Liver (tissue), 9 donors: ENCODE results near the gene PEX1. TPM values are rescaled to one million over a fixed set of nuclear protein-coding genes. Genes with fewer than 3 reads are reported as not detected.

Experiments
- DNase-seq: peaks from one replicate; pipeline ENCODE4 v3.0.0-alpha.2; 2017; ENCODE audit warnings: low spot score
- H3K27ac ChIP-seq, 2 donors: one replicate each; pipeline ENCODE4 v1.7.0; 2013; ENCODE audit warnings: inconsistent platforms in 2 of 2, low read length in 2 of 2, control low read depth in 1 of 2, low read depth in 1 of 2, mild to moderate bottlenecking in 1 of 2
- H3K27me3 ChIP-seq, 4 donors: one replicate each; pipeline versions ENCODE4 v1.6.1 to v1.7.0; 2013; ENCODE audit warnings: low read length in 3 of 4, inconsistent platforms in 1 of 4, mild to moderate bottlenecking in 1 of 4, moderate library complexity in 1 of 4; ENCODE audit not compliant: control insufficient read depth in 4 of 4, insufficient read depth in 4 of 4
- H3K36me3 ChIP-seq, 4 donors: one replicate each; pipeline versions ENCODE4 v1.6.1 to v1.7.0; 2013; ENCODE audit warnings: low read length in 3 of 4, mild to moderate bottlenecking in 3 of 4, low read depth in 1 of 4, moderate library complexity in 1 of 4; ENCODE audit not compliant: control insufficient read depth in 4 of 4, insufficient read depth in 3 of 4
- H3K4me1 ChIP-seq, 4 donors: one replicate each; pipeline versions ENCODE4 v1.6.1 to v1.7.0; 2013; ENCODE audit warnings: low read length in 3 of 4, mild to moderate bottlenecking in 3 of 4, moderate library complexity in 1 of 4; ENCODE audit not compliant: control insufficient read depth in 4 of 4, insufficient read depth in 4 of 4
- H3K4me3 ChIP-seq, 3 donors: one replicate each; pipeline versions ENCODE4 v1.6.1 to v1.7.0; 2013; ENCODE audit warnings: low read length in 3 of 3, control low read depth in 1 of 3, low read depth in 1 of 3, mild to moderate bottlenecking in 1 of 3
- H3K9ac ChIP-seq, 2 donors: one replicate each; pipeline ENCODE4 v1.7.0; 2013; ENCODE audit warnings: low read length in 2 of 2, mild to moderate bottlenecking in 2 of 2, moderate library complexity in 2 of 2, control low read depth in 1 of 2, low read depth in 1 of 2
- H3K9me3 ChIP-seq, 4 donors: one replicate each; pipeline versions ENCODE4 v1.6.1 to v1.7.0; 2013; ENCODE audit warnings: low read length in 3 of 4; ENCODE audit not compliant: control insufficient read depth in 4 of 4
- EGR1 ChIP-seq, 2 donors: IDR thresholded peaks; 2 replicates each; pipeline ENCODE4 v1.6.1; 2016 to 2018; ENCODE audit warnings: antibody characterized with exemption in 2 of 2, low read depth in 2 of 2
- FOXA2 ChIP-seq: IDR thresholded peaks from 2 replicates; pipeline ENCODE4 v1.6.1; 2016; ENCODE audit warnings: antibody characterized with exemption
- GABPA ChIP-seq, 2 donors: IDR thresholded peaks in 1 of 2; conservative IDR thresholded peaks in 1 of 2; 2 replicates each; pipeline ENCODE4 v1.6.1; 2016; ENCODE audit warnings: antibody characterized with exemption in 2 of 2, mild to moderate bottlenecking in 1 of 2, moderate library complexity in 1 of 2
- HNF4A ChIP-seq, 2 donors: conservative IDR thresholded peaks; 2 replicates each; pipeline ENCODE4 v1.6.1; 2016; ENCODE audit warnings: antibody characterized with exemption in 2 of 2, mild to moderate bottlenecking in 2 of 2
- HNF4G ChIP-seq: IDR thresholded peaks from 2 replicates; pipeline ENCODE4 v1.6.1; 2016; ENCODE audit warnings: antibody characterized with exemption
- JUND ChIP-seq, 2 donors: IDR thresholded peaks; 2 replicates each; pipeline ENCODE4 v1.6.1; 2016; ENCODE audit warnings: antibody characterized with exemption in 2 of 2
- NR2F2 ChIP-seq: IDR thresholded peaks from 2 replicates; pipeline ENCODE4 v1.6.1; 2016; ENCODE audit warnings: antibody characterized with exemption
- RAD21 ChIP-seq, 2 donors: IDR thresholded peaks; 2 replicates each; pipeline ENCODE4 v1.6.1; 2016; ENCODE audit warnings: antibody characterized with exemption in 2 of 2, mild to moderate bottlenecking in 2 of 2
- RXRA ChIP-seq, 2 donors: IDR thresholded peaks; 2 replicates each; pipeline ENCODE4 v1.6.1; 2017 to 2018; ENCODE audit warnings: antibody characterized with exemption in 2 of 2, mild to moderate bottlenecking in 1 of 2
- SP1 ChIP-seq: IDR thresholded peaks from 2 replicates; pipeline ENCODE4 v1.6.1; 2018; ENCODE audit warnings: antibody characterized with exemption, mild to moderate bottlenecking
- TAF1 ChIP-seq: conservative IDR thresholded peaks from 2 replicates; pipeline ENCODE4 v1.6.1; 2016; ENCODE audit warnings: antibody characterized with exemption, mild to moderate bottlenecking
- YY1 ChIP-seq: IDR thresholded peaks from 2 replicates; pipeline ENCODE4 v1.6.1; 2016; ENCODE audit warnings: antibody characterized with exemption, mild to moderate bottlenecking
- WGBS: extraction: QIAGEN DNeasy Blood & Tissue Kit; methylation state at CpG from one replicate; pipeline ENCODE4 v1.1.7; 2013; 5-methylcytosine and 5-hydroxymethylcytosine counted together
- polyA plus RNA-seq, 2 donors: library from polyadenylated mRNA; stranded (reverse) in 1 of 2; unstranded in 1 of 2; fragments of 200-250 nt in 1 of 2; fragments of >200 nt in 1 of 2; fragmentation: Nextera tagmentation in 1 of 2; extraction: Ambion mirVana in 1 of 2; gene quantifications; one replicate each; pipeline versions ENCODE4 v1.2.1 to v1.2.3, GENCODE V29; 2013 to 2015
- total RNA-seq, 2 donors: library from RNA; depleted of rRNA; stranded (reverse); fragments of >200 nt; gene quantifications; one replicate each; pipeline ENCODE4 v1.2.3, GENCODE V29; 2014
- TF ChIP-seq, protein P1 (sequence below): IDR thresholded peaks from 2 replicates; pipeline ENCODE4 v1.6.1; 2016; ENCODE audit warnings: antibody characterized with exemption
- TF ChIP-seq, protein P2 (sequence below): fragments of 150-350 bp; IDR thresholded peaks from 2 replicates; pipeline ENCODE4 v1.5.1; 2017; ENCODE audit warnings: improper control_type of control experiment, low read depth, low read length; ENCODE audit not compliant: missing input control
- TF ChIP-seq, protein P3 (sequence below): IDR thresholded peaks from 2 replicates; pipeline ENCODE4 v1.6.1; 2016; ENCODE audit warnings: antibody characterized with exemption
- donor health status: healthy.
- donor health status: healthy.
- donor health status: healthy.
- donor health status: healthy.
- donor health status: healthy.

Gene PEX1
- total and polyA plus RNA-seq, 4 donors, result 7.2 to 18.2 (median 9.0) TPM

DNA sequence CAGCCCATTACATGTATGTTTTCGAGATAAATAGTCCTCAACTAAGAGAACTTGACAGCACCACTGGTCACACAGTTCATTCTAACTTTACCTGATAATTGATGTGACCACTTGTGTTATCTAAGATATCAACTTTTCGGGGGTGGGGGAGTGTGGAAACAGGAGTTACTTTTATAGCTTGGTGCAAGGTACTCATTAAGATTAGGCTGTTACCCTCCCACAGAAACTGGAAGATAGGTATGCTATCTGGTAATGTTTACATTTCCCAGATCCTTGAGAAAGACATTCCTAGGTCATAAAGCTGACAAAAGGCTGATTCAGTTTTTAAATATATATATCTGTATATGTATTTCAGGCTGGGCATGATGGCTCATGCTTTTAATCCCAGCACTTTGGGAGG, 61.6 kb downstream of the PEX1 start (continued):
- TF ChIP-seq YY1 (no peak), EGR1 (IDR thresholded peaks at IDR 0.05; ENCODE audit: low read depth in 2 of 2) (no peak), RXRA (IDR thresholded peaks at IDR 0.05) (no peak), SP1 (no peak)
- TF ChIP-seq, protein P1, sequence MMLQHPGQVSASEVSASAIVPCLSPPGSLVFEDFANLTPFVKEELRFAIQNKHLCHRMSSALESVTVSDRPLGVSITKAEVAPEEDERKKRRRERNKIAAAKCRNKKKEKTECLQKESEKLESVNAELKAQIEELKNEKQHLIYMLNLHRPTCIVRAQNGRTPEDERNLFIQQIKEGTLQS, result no peak

DNA sequence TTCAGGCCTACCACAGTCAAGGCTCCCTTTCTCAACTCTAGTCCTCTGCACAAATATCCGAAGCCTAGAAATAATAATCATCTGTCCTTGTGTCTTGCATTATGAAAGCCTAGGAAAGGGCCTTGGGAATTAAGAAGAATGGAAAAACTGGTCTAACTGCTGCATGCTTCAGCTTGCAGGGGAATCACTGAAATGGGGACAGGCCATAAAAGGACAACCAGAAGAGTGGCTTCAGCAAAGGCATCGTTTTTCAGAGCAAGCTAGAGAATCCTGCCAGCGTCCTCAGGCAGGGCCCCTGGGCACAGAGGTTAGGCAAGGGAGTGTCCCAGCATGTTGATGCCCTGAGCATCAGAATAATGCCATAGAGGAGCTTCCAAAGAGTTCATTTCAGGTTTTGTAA, 63.8 kb downstream of the PEX1 start:
- WGBS, result 82% methylated on average over 3 of the region's 3 CpGs
- Histone ChIP-seq H3K4me1 (peaks cover 0 to 3% (median 0%) of the 10 kb centered on the region in 4 donors), H3K9me3 (no peaks in the 10 kb centered on the region), H3K27ac (no peak overlapping the region), H3K9ac (no peak overlapping the region), H3K27me3 (no peaks in the 10 kb centered on the region), H3K36me3 (peaks cover 0 to 5% (median 2%) of the 10 kb centered on the region in 4 donors), H3K4me3 (no peak overlapping the region)
- no peak for DNase-seq
- no peak for TF ChIP-seq FOXA2
- TF ChIP-seq GABPA (IDR thresholded peaks at IDR 0.05 in 1 of 2, conservative IDR thresholded peaks at IDR 0.05 in 1 of 2), result no peak
- TF ChIP-seq EGR1 (IDR thresholded peaks at IDR 0.05; ENCODE audit: low read depth in 2 of 2), result no peak

DNA sequence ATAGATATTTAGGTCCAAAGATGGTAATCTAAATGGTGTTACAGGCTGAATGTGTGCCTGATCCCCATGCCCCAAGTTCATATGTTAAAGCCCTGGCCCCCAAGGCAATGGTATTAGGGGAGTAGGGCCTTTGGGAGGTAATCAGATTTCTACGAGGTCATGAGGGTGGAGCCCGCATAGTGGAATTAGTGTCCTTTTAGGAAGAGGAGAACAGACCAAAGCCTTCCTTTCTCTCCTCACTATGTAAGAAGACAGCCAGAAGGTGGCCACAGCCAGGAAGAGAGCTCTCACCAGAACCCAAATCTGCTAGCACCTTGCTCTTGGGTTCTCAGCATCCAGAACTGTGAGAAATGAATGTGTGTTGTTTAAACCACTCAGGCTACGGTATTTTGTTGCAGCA, 65.8 kb downstream of the PEX1 start:
- WGBS, result 93% methylated on average over 3 of the region's 3 CpGs
- Histone ChIP-seq H3K9ac (no peak overlapping the region), H3K36me3 (peaks cover 2 to 8% (median 4%) of the 10 kb centered on the region in 4 donors), H3K4me3 (no peak overlapping the region), H3K9me3 (no peaks in the 10 kb centered on the region), H3K4me1 (peaks cover 0 to 3% (median 0%) of the 10 kb centered on the region in 4 donors), H3K27ac (no peak overlapping the region), H3K27me3 (no peaks in the 10 kb centered on the region)
- no peak for DNase-seq
- no peak for TF ChIP-seq FOXA2
- TF ChIP-seq HNF4A (conservative IDR thresholded peaks at IDR 0.05), result no peak
- no peak for TF ChIP-seq RAD21 (IDR thresholded peaks at IDR 0.05)
- TF ChIP-seq RXRA (IDR thresholded peaks at IDR 0.05), result no peak
- TF ChIP-seq, protein P2, sequence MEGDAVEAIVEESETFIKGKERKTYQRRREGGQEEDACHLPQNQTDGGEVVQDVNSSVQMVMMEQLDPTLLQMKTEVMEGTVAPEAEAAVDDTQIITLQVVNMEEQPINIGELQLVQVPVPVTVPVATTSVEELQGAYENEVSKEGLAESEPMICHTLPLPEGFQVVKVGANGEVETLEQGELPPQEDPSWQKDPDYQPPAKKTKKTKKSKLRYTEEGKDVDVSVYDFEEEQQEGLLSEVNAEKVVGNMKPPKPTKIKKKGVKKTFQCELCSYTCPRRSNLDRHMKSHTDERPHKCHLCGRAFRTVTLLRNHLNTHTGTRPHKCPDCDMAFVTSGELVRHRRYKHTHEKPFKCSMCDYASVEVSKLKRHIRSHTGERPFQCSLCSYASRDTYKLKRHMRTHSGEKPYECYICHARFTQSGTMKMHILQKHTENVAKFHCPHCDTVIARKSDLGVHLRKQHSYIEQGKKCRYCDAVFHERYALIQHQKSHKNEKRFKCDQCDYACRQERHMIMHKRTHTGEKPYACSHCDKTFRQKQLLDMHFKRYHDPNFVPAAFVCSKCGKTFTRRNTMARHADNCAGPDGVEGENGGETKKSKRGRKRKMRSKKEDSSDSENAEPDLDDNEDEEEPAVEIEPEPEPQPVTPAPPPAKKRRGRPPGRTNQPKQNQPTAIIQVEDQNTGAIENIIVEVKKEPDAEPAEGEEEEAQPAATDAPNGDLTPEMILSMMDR, result no peak
- TF ChIP-seq JUND (IDR thresholded peaks at IDR 0.05), result no peak
- no peak for TF ChIP-seq NR2F2

DNA sequence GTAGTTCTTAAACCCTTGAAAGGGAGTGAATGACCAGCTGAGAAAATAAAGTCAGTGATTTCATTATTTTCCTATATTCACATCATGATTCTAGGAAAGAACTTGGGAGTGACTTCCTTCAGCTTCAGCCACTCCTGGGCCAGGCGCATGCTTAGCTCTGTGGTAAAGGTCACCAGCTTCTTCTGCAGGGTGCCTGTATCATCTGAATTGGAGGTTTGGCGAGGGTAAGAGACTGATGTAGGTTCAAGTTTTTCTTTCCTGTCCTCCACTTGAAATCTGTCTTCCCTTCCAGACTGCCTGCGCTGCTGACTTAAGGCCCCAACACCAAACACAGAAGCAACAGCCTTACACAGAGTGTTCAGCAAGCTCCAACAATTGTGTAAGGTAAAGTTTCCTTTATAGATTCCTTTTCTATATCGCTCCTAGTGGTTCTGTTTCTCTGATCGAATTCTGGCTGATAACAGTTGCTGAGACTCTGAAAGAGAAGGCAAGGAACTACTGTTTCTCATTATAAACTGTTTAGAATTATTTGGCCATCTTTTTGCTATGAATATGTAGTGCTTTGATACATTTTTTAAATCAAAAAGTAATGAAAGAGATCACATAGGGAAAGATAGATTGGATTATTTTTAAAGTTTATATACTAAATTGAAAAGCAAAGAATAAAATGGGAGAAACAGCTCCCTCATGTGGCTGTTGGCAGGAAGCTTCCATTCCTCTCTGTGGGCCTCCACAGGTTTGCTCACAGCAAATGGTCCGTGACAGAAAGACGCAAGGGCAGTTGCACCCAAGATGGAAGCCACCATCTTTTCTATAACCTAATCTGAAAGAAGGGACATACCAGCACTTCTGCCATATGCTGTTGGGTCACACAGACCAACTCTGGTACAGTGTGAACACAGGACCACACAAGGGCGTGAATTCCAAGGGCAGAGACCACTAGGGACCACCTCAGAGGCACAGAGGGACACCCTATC, 67.0 kb downstream of the PEX1 start:
- DNase-seq, result no peak
- H3K36me3 ChIP-seq, result peaks cover 5 to 11% (median 10%) of the 10 kb centered on the region in 4 donors
- H3K4me1 ChIP-seq, result peaks cover 0 to 3% (median 0%) of the 10 kb centered on the region in 4 donors
- H3K4me3 ChIP-seq, result no peak overlapping the region
- H3K9me3 ChIP-seq, result no peaks in the 10 kb centered on the region
- H3K27me3 ChIP-seq, result no peaks in the 10 kb centered on the region
- no peak overlapping the region for H3K9ac ChIP-seq
- 68% methylated on average over 8 of the region's 8 CpGs for WGBS
- no peak overlapping the region for H3K27ac ChIP-seq
- no peak for TF ChIP-seq FOXA2
- no peak for TF ChIP-seq JUND (IDR thresholded peaks at IDR 0.05)
- peak; percentile 67 to 80 for TF ChIP-seq RAD21 (IDR thresholded peaks at IDR 0.05)
- TF ChIP-seq GABPA (IDR thresholded peaks at IDR 0.05 in 1 of 2, conservative IDR thresholded peaks at IDR 0.05 in 1 of 2), result no peak
- no peak for TF ChIP-seq HNF4G
- TF ChIP-seq, protein P3, sequence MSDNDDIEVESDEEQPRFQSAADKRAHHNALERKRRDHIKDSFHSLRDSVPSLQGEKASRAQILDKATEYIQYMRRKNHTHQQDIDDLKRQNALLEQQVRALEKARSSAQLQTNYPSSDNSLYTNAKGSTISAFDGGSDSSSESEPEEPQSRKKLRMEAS, result no peak
- TF ChIP-seq, protein P2, result peak; percentile 66
- TF ChIP-seq HNF4A (conservative IDR thresholded peaks at IDR 0.05), result no peak
- TF ChIP-seq, protein P1, result no peak
- TF ChIP-seq TAF1, result no peak
- no peak for TF ChIP-seq NR2F2
- no peak for TF ChIP-seq SP1
- TF ChIP-seq EGR1 (IDR thresholded peaks at IDR 0.05; ENCODE audit: low read depth in 2 of 2), result no peak
